SK-N-SH treated with all-trans-retinoic acid at 6 μM for 48 hours (cell line): Measurements from ENCODE around the gene UNG.

Experiments
- ARNTL ChIP-seq: fragments of 450-650 bp; formaldehyde crosslinking; IDR thresholded peaks from 2 replicates; pipeline ENCODE4 v1.5.0; 2020; ENCODE audit warnings: low read depth, mild to moderate bottlenecking, moderate library complexity, borderline replicate concordance
- CSDC2 ChIP-seq: fragments of 250-450 bp; sonication (Bioruptor Pico); IDR thresholded peaks from 2 replicates; pipeline ENCODE4 v1.5.0; 2020; ENCODE audit warnings: mild to moderate bottlenecking, moderate library complexity
- PATZ1 ChIP-seq: fragments of 250-450 bp; sonication (Bioruptor Pico); IDR thresholded peaks from 2 replicates; pipeline ENCODE4 v1.8.0; 2020; ENCODE audit warnings: mild to moderate bottlenecking, moderate library complexity, borderline replicate concordance
- RARB ChIP-seq: fragments of 250-450 bp; sonication (Bioruptor Pico); IDR thresholded peaks from 2 replicates; pipeline ENCODE4 v1.8.0; 2021; ENCODE audit warnings: mild to moderate bottlenecking, moderate library complexity
- SNAI2 ChIP-seq: fragments of 250-450 bp; sonication (Bioruptor Pico); IDR thresholded peaks from 2 replicates; pipeline ENCODE4 v1.5.0; 2020; ENCODE audit warnings: mild to moderate bottlenecking, moderate library complexity
- ZFP3 ChIP-seq: fragments of 250-450 bp; sonication (Bioruptor Pico); IDR thresholded peaks from 2 replicates; pipeline ENCODE4 v1.5.0; 2020; ENCODE audit warnings: mild to moderate bottlenecking, moderate library complexity
- ZNF565 ChIP-seq: fragments of 450-650 bp; formaldehyde crosslinking; conservative IDR thresholded peaks from 2 replicates; pipeline ENCODE4 v1.5.0; 2020; ENCODE audit warnings: low read depth, mild to moderate bottlenecking, moderate library complexity
- TF ChIP-seq, protein P1 (sequence below): fragments of 250-450 bp; sonication (Bioruptor Pico); IDR thresholded peaks from 2 replicates; pipeline ENCODE4 v1.5.1; 2020; ENCODE audit warnings: low read depth, mild to moderate bottlenecking, moderate library complexity

DNA sequence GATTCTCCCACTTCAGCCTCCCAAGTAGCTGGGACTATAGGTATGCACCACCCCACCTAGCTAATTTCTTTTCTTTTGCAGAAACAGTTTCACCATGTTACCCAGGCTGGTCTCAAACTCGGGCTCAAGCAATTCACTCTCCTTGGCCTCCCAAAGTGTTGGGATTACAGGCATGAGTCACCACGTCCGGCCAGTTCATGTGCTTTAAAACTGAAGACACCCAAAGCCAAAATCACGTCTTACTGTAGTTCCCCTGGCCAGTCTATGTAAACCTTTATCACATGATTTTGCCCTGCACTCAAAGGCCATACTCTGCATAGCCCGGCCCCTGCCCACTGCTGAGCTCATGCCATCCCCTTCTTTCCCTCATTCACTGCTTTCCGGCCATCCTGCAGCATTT lies 8.6 kb upstream of the UNG start:
- TF ChIP-seq SNAI2 (CRISPR knock-in tag), result no peak
- no peak for TF ChIP-seq ZFP3 (CRISPR knock-in tag)
- no peak for TF ChIP-seq PATZ1
- TF ChIP-seq ZNF565 (CRISPR knock-in tag), result no peak
- TF ChIP-seq ARNTL (CRISPR knock-in tag), result no peak
- no peak for TF ChIP-seq CSDC2 (CRISPR knock-in tag)
- TF ChIP-seq, protein P1, sequence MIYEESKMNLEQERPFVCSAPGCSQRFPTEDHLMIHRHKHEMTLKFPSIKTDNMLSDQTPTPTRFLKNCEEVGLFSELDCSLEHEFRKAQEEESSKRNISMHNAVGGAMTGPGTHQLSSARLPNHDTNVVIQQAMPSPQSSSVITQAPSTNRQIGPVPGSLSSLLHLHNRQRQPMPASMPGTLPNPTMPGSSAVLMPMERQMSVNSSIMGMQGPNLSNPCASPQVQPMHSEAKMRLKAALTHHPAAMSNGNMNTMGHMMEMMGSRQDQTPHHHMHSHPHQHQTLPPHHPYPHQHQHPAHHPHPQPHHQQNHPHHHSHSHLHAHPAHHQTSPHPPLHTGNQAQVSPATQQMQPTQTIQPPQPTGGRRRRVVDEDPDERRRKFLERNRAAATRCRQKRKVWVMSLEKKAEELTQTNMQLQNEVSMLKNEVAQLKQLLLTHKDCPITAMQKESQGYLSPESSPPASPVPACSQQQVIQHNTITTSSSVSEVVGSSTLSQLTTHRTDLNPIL, result no peak
- TF ChIP-seq RARB (CRISPR knock-in tag), result no peak
